GM20000 (cell line): ENCODE results near the gene PRIMPOL.

Experiments used
- DNase-seq: peaks from one replicate; pipeline ENCODE4 v3.0.0; 2012; ENCODE audit warnings: low spot score
- TF ChIP-seq, protein P1 (sequence below): IDR thresholded peaks from 2 replicates; pipeline ENCODE4 v1.5.1; 2012; ENCODE audit warnings: mild to moderate bottlenecking, control low read depth; ENCODE audit errors: extremely low read depth, missing control alignments

PRIMPOL gene

DNA sequence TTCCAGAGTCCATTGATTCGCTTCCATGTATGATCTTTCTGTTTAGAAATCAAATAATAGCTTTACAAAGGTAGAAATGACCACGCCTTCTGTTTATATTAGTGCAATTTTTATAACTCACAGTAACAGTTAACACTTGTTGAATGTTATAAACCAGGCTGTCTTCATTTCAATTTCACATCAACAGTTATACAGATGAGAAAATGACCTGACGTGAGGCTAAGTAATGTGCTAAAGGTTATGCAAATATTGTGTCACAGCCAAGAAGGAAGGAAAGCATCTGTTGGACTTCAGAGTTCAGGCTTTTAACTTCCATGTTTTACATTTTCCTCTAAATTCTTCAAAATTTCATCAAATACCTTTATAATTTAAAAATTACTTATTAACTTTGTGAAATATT lies 14.2 kb upstream of the PRIMPOL start:
- TF ChIP-seq, protein P1, sequence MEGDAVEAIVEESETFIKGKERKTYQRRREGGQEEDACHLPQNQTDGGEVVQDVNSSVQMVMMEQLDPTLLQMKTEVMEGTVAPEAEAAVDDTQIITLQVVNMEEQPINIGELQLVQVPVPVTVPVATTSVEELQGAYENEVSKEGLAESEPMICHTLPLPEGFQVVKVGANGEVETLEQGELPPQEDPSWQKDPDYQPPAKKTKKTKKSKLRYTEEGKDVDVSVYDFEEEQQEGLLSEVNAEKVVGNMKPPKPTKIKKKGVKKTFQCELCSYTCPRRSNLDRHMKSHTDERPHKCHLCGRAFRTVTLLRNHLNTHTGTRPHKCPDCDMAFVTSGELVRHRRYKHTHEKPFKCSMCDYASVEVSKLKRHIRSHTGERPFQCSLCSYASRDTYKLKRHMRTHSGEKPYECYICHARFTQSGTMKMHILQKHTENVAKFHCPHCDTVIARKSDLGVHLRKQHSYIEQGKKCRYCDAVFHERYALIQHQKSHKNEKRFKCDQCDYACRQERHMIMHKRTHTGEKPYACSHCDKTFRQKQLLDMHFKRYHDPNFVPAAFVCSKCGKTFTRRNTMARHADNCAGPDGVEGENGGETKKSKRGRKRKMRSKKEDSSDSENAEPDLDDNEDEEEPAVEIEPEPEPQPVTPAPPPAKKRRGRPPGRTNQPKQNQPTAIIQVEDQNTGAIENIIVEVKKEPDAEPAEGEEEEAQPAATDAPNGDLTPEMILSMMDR, result no peak
- no peak for DNase-seq

DNA sequence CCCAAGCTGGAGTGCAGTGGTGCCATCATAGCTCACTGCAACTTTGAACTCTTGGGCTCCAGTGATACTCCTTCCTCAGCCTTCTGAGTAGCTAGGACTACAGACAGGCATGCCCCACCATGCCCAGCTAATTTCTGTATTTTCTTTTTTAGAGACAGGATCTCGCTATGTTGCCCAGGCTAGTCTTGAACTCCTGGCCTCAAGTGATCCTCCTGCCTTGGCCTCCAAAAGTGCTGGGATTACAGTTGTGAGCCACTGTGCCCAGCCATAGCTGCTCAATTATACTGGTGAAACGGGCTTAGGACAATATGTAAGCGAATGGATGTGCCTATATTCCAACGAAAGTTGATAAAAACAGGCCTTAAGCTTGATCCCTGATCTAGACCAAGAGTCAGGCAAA lies 13.4 kb upstream of the PRIMPOL start:
- no peak for DNase-seq
- TF ChIP-seq, protein P1, result no peak

GRCh38 chr4:184636897-184637296 lies 12.6 kb upstream of the PRIMPOL start:
- DNase-seq, result no peak
- TF ChIP-seq, protein P1, result no peak

GRCh38 chr4:184641022-184641421 lies 8.5 kb upstream of the PRIMPOL start:
- TF ChIP-seq, protein P1, result no peak
- no peak for DNase-seq

- TF ChIP-seq, protein P1, result no peak
- DNase-seq, result no peak
Measured at GRCh38 chr4:184641451-184641850, 8.1 kb upstream of the PRIMPOL start.

DNA sequence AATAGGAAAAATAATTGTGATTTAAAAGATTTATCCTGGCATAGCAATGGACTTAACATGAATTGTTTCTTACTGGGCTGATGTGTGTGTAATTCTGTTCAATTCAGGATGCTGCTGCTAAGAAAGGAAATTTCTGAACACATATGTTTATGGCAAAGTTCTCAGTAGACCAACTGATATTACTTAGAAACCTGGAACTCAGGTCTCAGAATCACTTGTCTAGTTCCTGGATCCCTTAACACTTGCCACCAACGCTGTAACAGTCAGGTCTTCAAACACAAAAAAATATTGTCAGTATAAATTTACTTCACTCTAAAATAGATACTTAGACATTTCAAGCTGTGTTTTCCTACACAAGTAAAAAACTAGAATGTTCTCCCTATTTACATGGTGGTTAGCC lies 5.8 kb upstream of the PRIMPOL start:
- TF ChIP-seq, protein P1, result no peak
- no peak for DNase-seq

DNA sequence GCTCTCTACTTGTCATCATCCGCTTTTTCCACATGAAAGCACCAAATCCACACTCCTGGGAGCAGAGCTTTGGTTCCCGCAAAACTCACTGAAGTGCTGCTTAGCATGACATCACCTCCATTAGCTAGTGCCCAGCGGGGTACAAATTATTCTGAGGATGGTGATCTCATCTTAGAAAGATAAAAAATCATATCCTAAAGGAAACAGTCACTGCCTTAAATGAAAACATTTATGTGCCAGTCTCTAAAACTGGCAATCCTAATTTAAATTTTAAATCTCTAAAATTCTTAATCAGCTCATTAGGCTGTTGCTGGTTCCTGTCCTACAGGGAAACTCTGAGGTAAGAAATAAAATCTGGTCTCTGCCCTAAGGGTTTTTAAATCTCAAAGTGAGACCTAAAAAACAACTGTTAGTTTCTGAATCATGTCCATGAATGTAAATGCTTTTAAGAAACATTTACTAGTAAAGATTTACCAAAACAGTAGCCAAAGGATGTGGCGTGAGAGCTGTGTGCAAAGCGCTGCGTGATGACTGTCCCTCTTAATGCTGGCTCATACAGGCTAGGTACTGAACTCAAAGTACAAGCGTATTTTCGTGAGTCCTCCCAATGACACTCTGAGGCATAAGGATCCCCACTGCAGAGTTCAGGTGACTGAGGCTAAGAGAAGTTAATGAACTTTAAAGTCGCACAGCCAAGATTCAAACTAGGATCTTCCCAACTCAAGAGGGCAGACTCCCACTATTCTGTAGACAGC lies 4.8 kb upstream of the PRIMPOL start:
- TF ChIP-seq, protein P1, result no peak
- no peak for DNase-seq
